Smooth muscle cell (in vitro differentiated cells): ENCODE measurements around the gene SLC13A5. TPM values are rescaled to one million over a fixed set of nuclear protein-coding genes. Genes with fewer than 3 reads are reported as not detected.

Experiments
- DNase-seq: peaks from one replicate; lab custom pipeline; 2025; ENCODE audit not compliant: unreplicated experiment; lab: John Stamatoyannopoulos, UW
- H2AFZ ChIP-seq: fragments of 200-600 bp; sonication (generic); 2 replicates; pipeline ENCODE4 v1.6.0; 2016; ENCODE audit warnings: antibody characterized with exemption, low read depth, mild to moderate bottlenecking
- H3F3A ChIP-seq: fragments of 200-600 bp; sonication (generic); 2 replicates; pipeline ENCODE4 v1.6.0; 2017; ENCODE audit warnings: antibody characterized with exemption, low read depth
- H3K27ac ChIP-seq: fragments of 200-600 bp; sonication (generic); 2 replicates; pipeline ENCODE4 v1.5.1; 2016; ENCODE audit warnings: low read depth, mild to moderate bottlenecking
- H3K27me3 ChIP-seq: fragments of 200-600 bp; sonication (generic); 2 replicates; pipeline ENCODE4 v1.6.1; 2016; ENCODE audit warnings: low read depth, mild to moderate bottlenecking
- H3K36me3 ChIP-seq: fragments of 200-600 bp; sonication (generic); 2 replicates; pipeline ENCODE4 v1.5.1; 2016; ENCODE audit warnings: low read depth
- H3K4me1 ChIP-seq: fragments of 200-600 bp; sonication (generic); 2 replicates; pipeline ENCODE4 v1.5.1; 2016; ENCODE audit warnings: low read depth
- H3K4me2 ChIP-seq: fragments of 200-600 bp; sonication (generic); 2 replicates; pipeline ENCODE4 v1.6.0; 2016; ENCODE audit warnings: mild to moderate bottlenecking
- H3K4me3 ChIP-seq: fragments of 200-600 bp; sonication (generic); 2 replicates; pipeline ENCODE4 v1.5.1; 2016; ENCODE audit warnings: mild to moderate bottlenecking
- H3K79me2 ChIP-seq: fragments of 200-600 bp; sonication (generic); 2 replicates; pipeline ENCODE4 v1.6.0; 2016; ENCODE audit warnings: low read depth, mild to moderate bottlenecking
- H3K9ac ChIP-seq: fragments of 200-600 bp; sonication (generic); 2 replicates; pipeline ENCODE4 v1.6.0; 2016; ENCODE audit warnings: low read depth
- H3K9me3 ChIP-seq: fragments of 200-600 bp; sonication (generic); replicated peaks from 2 replicates; pipeline ENCODE4 v1.5.1; 2016; ENCODE audit warnings: low read depth
- H4K20me1 ChIP-seq: fragments of 200-600 bp; sonication (generic); 2 replicates; pipeline ENCODE4 v1.6.0; 2016; ENCODE audit warnings: low read depth
- CTCF ChIP-seq: fragments of 200-600 bp; sonication (generic); IDR thresholded peaks from 2 replicates; pipeline ENCODE4 v1.5.1; 2017; ENCODE audit warnings: borderline replicate concordance, mild to moderate bottlenecking, antibody characterized with exemption; ENCODE audit not compliant: insufficient read depth, poor library complexity, severe bottlenecking
- WGBS: methylation state at CpG from one replicate; pipeline ENCODE4 v1.1.7; 2016; ENCODE audit warnings: low lambda C conversion rate; 5-methylcytosine and 5-hydroxymethylcytosine counted together
- polyA plus RNA-seq: library from polyadenylated mRNA; unstranded; fragments of >200 nt; fragmentation: Nextera tagmentation; extraction: Ambion mirVana; gene quantifications from 2 replicates; pipeline ENCODE4 v1.2.1, GENCODE V29; 2016
- total RNA-seq: library from RNA; depleted of rRNA; stranded (reverse); fragments of >200 nt; gene quantifications from 2 replicates; pipeline ENCODE4 v1.2.3, GENCODE V29; 2014

SLC13A5 gene
- total and polyA plus RNA-seq, 2 experiments from 2014 or later: 2.3 TPM; not detected in 1

- peaks cover 5% of the 10 kb centered on the region for H3K36me3 ChIP-seq
- H4K20me1 ChIP-seq: peaks cover 59% of the 10 kb centered on the region
- no peaks in the 10 kb centered on the region for H3K27me3 ChIP-seq
- no peak overlapping the region for H3K9ac ChIP-seq
- peaks cover 48% of the 10 kb centered on the region for H3K79me2 ChIP-seq
- no peaks in the 10 kb centered on the region for H3K9me3 ChIP-seq
- no peak overlapping the region for H3K4me3 ChIP-seq
- no peak overlapping the region for H3K4me2 ChIP-seq
- no peak for DNase-seq
- peak overlapping the region; percentile 96 for H3K27ac ChIP-seq
- no peak for TF ChIP-seq CTCF
- WGBS: 87% methylated on average over 5 of the region's 5 CpGs
- peaks cover 11% of the 10 kb centered on the region for H3K4me1 ChIP-seq
- peaks cover 6% of the 10 kb centered on the region for H3F3A ChIP-seq
- no peak overlapping the region for H2AFZ ChIP-seq
Measured at GRCh38 chr17:6643451-6644125, 69.6 kb downstream of the SLC13A5 start.

- Histone ChIP-seq H4K20me1 (peaks cover 53% of the 10 kb centered on the region), H3K79me2 (peaks cover 48% of the 10 kb centered on the region), H3K36me3 (peaks cover 3% of the 10 kb centered on the region), H3K27me3 (no peaks in the 10 kb centered on the region), H2AFZ (no peak overlapping the region), H3K9me3 (no peaks in the 10 kb centered on the region), H3K4me1 (peaks cover 11% of the 10 kb centered on the region), H3F3A (peaks cover 6% of the 10 kb centered on the region), H3K4me3 (peak overlapping the region; percentile 74), H3K4me2 (peak overlapping the region; percentile 90), H3K27ac (peak overlapping the region; percentile 96), H3K9ac (no peak overlapping the region)
- no peak for TF ChIP-seq CTCF
- WGBS: 90% methylated on average over 2 of the region's 2 CpGs
- DNase-seq: no peak
Measured at GRCh38 chr17:6642592-6642991, 70.6 kb downstream of the SLC13A5 start.

GRCh38 chr17:6641247-6641863, 71.8 kb downstream of the SLC13A5 start:
- H4K20me1 ChIP-seq: peaks cover 53% of the 10 kb centered on the region
- 3% methylated on average over 20 of the region's 20 CpGs for WGBS
- H3K9me3 ChIP-seq: no peaks in the 10 kb centered on the region
- H3K79me2 ChIP-seq: peaks cover 45% of the 10 kb centered on the region
- H3K4me2 ChIP-seq: peak overlapping the region; percentile 90
- peak overlapping the region; percentile 73 for H2AFZ ChIP-seq
- peak overlapping the region; percentile 96 for H3K27ac ChIP-seq
- peak overlapping the region; percentile 74 for H3K4me3 ChIP-seq
- TF ChIP-seq CTCF: no peak
- no peak for DNase-seq
- H3K36me3 ChIP-seq: peaks cover 3% of the 10 kb centered on the region
- H3K9ac ChIP-seq: peak overlapping the region; percentile 96
- H3F3A ChIP-seq: peaks cover 6% of the 10 kb centered on the region
- peaks cover 11% of the 10 kb centered on the region for H3K4me1 ChIP-seq
- no peaks in the 10 kb centered on the region for H3K27me3 ChIP-seq
